Caco-2 (cell line): ENCODE results near the gene TTC7B. TPM values are rescaled to one million over a fixed set of nuclear protein-coding genes. Genes with fewer than 3 reads are reported as not detected.

Experiments used
- BruUV-seq: library from RNA; stranded (reverse); fragments of 400-500 nt; replicated peaks from 2 replicates; lab custom pipeline; 2021; lab: Mats Ljungman, UMichigan
- CTCF ChIA-PET: fragments of 300-600 bp; sonication (Branson Sonifier 250); formaldehyde crosslinking; loops from one replicate; lab custom pipeline; 2022; ENCODE audit warnings: antibody characterized with exemption; lab: Charles Lee
- POLR2A ChIA-PET: fragments of 300-600 bp; sonication (Branson Sonifier 250); formaldehyde crosslinking; loops from one replicate; lab custom pipeline; 2022; ENCODE audit warnings: antibody characterized with exemption; lab: Charles Lee
- DNase-seq, 2 experiments: peaks; one replicate each; pipeline versions ENCODE4 v3.0.0 to v3.0.0-alpha.2; 2020 to 2022
- H3K27me3 ChIP-seq: replicated peaks from 2 replicates; pipeline ENCODE4 v1.6.0; 2011; ENCODE audit warnings: low read length; ENCODE audit not compliant: control insufficient read depth, insufficient read depth
- H3K36me3 ChIP-seq: 2 replicates; pipeline ENCODE4 v1.5.1; 2011; ENCODE audit warnings: low read length; ENCODE audit not compliant: control insufficient read depth, insufficient read depth
- H3K4me1 ChIP-seq: fragments of 250-450 bp; sonication (Bioruptor Pico); 2 replicates; pipeline ENCODE4 v1.5.1; 2020; ENCODE audit warnings: mild to moderate bottlenecking
- H3K4me3 ChIP-seq: 2 replicates; pipeline ENCODE4 v1.5.1; 2011; ENCODE audit warnings: low read depth, mild to moderate bottlenecking, control low read depth, low read length
- H3K9me3 ChIP-seq: fragments of 250-450 bp; sonication (Bioruptor Pico); 2 replicates; pipeline ENCODE4 v1.5.1; 2020; ENCODE audit warnings: mild to moderate bottlenecking, moderate library complexity
- H3K27ac Mint-ChIP-seq: one replicate; pipeline ENCODE4 v1.8.0; 2022; ENCODE audit warnings: mixed read lengths; ENCODE audit not compliant: unreplicated experiment
- H3K27me3 Mint-ChIP-seq: one replicate; pipeline ENCODE4 v1.8.0; 2022; ENCODE audit warnings: mixed read lengths; ENCODE audit not compliant: insufficient read depth, unreplicated experiment
- H3K36me3 Mint-ChIP-seq: one replicate; pipeline ENCODE4 v1.8.0; 2022; ENCODE audit warnings: mild to moderate bottlenecking, mixed read lengths; ENCODE audit not compliant: insufficient read depth, unreplicated experiment
- H3K4me1 Mint-ChIP-seq: one replicate; pipeline ENCODE4 v1.8.0; 2022; ENCODE audit warnings: low read depth, mixed read lengths; ENCODE audit not compliant: unreplicated experiment
- H3K4me3 Mint-ChIP-seq: one replicate; pipeline ENCODE4 v1.8.0; 2022; ENCODE audit warnings: mild to moderate bottlenecking, moderate library complexity, mixed read lengths; ENCODE audit not compliant: unreplicated experiment
- H3K9me3 Mint-ChIP-seq: one replicate; pipeline ENCODE4 v1.8.0; 2022; ENCODE audit warnings: mixed read lengths; ENCODE audit not compliant: unreplicated experiment
- intact Hi-C: fragments of 100-400 bp; cut with micrococcal nuclease; formaldehyde crosslinking; loops from one replicate; pipeline ENCODE4 v1.10.0; 2022; ENCODE audit not compliant: unreplicated experiment
- total RNA-seq: library from RNA; stranded (reverse); gene quantifications from 2 replicates; pipeline ENCODE4 v1.2.3, GENCODE V29; 2022
- TF ChIP-seq, protein P1 (sequence below), 2 experiments: fragments of 200-600 bp in 1 of 2; IDR thresholded peaks; 1 replicate in 1 of 2; 2 replicates in 1 of 2; pipeline versions ENCODE4 v1.5.1 to v1.8.0; 2011 to 2022; ENCODE audit warnings: antibody characterized with exemption in 1 of 2, control low read depth in 1 of 2, inconsistent platforms in 1 of 2, low read depth in 1 of 2, low read length in 1 of 2, mild to moderate bottlenecking in 1 of 2, moderate library complexity in 1 of 2; ENCODE audit not compliant: insufficient read depth in 1 of 2, severe bottlenecking in 1 of 2, unreplicated experiment in 1 of 2

The TTC7B gene
- total RNA-seq, 1 experiment from 2014 or later: 28.5 TPM

DNA sequence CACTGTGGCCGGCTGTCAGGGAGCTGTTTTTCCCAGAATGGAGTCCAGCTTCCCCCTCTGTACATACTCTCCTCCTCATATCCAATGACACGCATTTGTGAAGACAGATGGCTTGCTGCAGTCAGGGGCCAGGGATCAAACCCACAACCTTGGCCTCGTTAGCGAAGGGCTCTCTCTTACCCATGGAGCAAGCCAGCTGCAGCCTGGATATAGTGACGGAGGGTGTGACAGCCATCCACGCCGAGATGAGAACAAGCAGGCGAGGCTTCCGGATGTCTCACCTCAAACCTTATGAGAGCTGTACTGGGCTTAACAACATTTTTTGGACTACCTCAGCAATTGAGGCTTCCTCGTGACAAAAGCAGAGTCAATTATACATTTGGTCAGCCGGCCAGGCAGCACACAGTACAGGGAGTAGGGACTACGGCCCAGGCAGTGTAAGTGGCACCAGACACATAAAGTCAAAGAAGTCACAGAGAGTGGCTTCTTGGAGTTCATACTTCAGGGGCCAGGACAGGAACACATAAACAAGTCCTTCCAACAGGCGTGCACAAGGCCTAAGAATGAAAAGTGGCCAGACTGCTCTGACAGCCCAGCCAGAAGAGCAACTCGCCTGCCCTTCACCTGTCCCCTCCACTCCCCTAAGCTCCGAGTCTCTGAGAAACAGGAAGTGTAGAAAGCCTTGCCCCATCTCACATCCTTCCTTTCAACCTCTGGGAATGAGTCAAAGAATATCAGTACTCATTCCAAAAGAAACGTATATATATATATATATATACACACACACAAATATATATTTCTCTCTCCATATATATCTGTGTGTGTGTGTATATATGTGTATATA, 115.1 kb downstream of the TTC7B start:
- no peaks in the 10 kb centered on the region for H3K27me3 Mint-ChIP-seq
- no peak overlapping the region for H3K27ac Mint-ChIP-seq
- Histone ChIP-seq H3K27me3 (no peaks in the 10 kb centered on the region), H3K9me3 (no peaks in the 10 kb centered on the region), H3K4me1 (no peaks in the 10 kb centered on the region), H3K36me3 (no peaks in the 10 kb centered on the region), H3K4me3 (no peak overlapping the region)
- TF ChIP-seq, protein P1, sequence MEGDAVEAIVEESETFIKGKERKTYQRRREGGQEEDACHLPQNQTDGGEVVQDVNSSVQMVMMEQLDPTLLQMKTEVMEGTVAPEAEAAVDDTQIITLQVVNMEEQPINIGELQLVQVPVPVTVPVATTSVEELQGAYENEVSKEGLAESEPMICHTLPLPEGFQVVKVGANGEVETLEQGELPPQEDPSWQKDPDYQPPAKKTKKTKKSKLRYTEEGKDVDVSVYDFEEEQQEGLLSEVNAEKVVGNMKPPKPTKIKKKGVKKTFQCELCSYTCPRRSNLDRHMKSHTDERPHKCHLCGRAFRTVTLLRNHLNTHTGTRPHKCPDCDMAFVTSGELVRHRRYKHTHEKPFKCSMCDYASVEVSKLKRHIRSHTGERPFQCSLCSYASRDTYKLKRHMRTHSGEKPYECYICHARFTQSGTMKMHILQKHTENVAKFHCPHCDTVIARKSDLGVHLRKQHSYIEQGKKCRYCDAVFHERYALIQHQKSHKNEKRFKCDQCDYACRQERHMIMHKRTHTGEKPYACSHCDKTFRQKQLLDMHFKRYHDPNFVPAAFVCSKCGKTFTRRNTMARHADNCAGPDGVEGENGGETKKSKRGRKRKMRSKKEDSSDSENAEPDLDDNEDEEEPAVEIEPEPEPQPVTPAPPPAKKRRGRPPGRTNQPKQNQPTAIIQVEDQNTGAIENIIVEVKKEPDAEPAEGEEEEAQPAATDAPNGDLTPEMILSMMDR (IDR thresholded peaks at IDR 0.05; ENCODE audit: insufficient read depth in 1 of 2, low read depth in 1 of 2, low read length in 1 of 2, severe bottlenecking in 1 of 2, unreplicated experiment in 1 of 2): no peak
- no TSS peak for BruUV-seq
- H3K36me3 Mint-ChIP-seq: peaks cover 6% of the 10 kb centered on the region
- H3K4me1 Mint-ChIP-seq: peaks cover 6% of the 10 kb centered on the region
- DNase-seq: no peak
- ChIA-PET POLR2A (no interaction called here), CTCF (interaction anchor here (0.7 kb wide), 1 partner anchor 19 kb away, joined by 4 read pairs; no protein-coding TSS in a partner anchor)
- intact Hi-C loops: no loop called here
- no peak overlapping the region for H3K4me3 Mint-ChIP-seq
- no peaks in the 10 kb centered on the region for H3K9me3 Mint-ChIP-seq

DNA sequence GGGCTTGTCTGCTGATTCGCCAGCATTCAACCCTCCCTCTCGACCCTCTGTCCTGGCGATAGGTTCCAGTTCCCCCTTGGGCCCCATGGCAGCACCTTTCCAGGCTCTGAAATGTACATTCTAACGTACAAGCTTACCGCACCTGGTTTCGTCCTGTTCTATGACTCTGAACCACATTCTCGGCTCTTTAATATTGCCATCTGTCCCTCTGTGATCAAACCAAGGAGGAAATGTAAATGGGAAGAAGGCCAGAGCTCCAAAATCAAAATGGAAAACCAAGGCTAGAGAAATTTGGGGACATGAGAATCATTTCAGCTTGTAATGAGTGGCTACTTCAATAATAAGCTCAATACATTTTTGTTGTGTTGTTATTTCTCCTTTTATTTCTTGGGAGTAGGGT, 117.2 kb downstream of the TTC7B start:
- no peak for DNase-seq
- Mint-ChIP-seq H3K27me3 (no peaks in the 10 kb centered on the region), H3K9me3 (no peaks in the 10 kb centered on the region), H3K36me3 (peaks cover 6% of the 10 kb centered on the region), H3K4me3 (no peak overlapping the region), H3K4me1 (peaks cover 6% of the 10 kb centered on the region), H3K27ac (no peak overlapping the region)
- no TSS peak for BruUV-seq
- TF ChIP-seq, protein P1 (IDR thresholded peaks at IDR 0.05; ENCODE audit: insufficient read depth in 1 of 2, low read depth in 1 of 2, low read length in 1 of 2, severe bottlenecking in 1 of 2, unreplicated experiment in 1 of 2): no peak
- Histone ChIP-seq H3K4me3 (no peak overlapping the region), H3K4me1 (no peaks in the 10 kb centered on the region), H3K27me3 (no peaks in the 10 kb centered on the region), H3K9me3 (no peaks in the 10 kb centered on the region), H3K36me3 (no peaks in the 10 kb centered on the region)
- intact Hi-C loops: loop anchor here (5.0 kb wide), 1 partner anchor 412 kb away; no protein-coding TSS in a partner anchor
- POLR2A ChIA-PET: no interaction called here
- CTCF ChIA-PET: no interaction called here

DNA sequence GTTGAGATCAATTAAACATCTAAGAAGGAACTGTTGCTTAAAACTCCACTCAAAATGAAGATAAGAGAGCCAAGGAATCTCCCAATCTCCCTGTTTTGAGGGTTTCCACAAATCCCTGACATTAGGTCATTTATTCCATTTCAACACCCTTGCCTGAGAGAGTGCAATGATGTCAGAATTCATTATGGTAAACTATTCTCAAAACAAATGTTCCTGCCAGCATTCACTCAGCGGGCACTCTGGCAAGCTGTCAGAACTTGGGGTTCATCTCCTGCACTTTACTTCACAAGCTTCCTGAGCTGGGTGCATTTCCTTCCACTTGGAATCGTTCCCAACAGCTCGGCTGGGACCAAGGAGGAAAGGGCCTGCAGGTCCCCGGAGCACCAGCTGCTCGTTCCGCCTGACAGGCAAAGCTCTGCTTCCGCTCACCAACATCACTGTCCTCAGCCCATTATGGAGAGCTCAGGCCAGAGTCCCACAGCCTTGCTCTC, 117.8 kb downstream of the TTC7B start:
- H3K4me3 Mint-ChIP-seq: no peak overlapping the region
- intact Hi-C loops: loop anchor here (5.0 kb wide), 1 partner anchor 411 kb away; no protein-coding TSS in a partner anchor
- no peak overlapping the region for H3K4me3 ChIP-seq
- no peak for DNase-seq
- no TSS peak for BruUV-seq
- no peaks in the 10 kb centered on the region for H3K36me3 ChIP-seq
- TF ChIP-seq, protein P1 (IDR thresholded peaks at IDR 0.05; ENCODE audit: insufficient read depth in 1 of 2, low read depth in 1 of 2, low read length in 1 of 2, severe bottlenecking in 1 of 2, unreplicated experiment in 1 of 2): no peak
- H3K36me3 Mint-ChIP-seq: peaks cover under 1% of the 10 kb centered on the region
- no peaks in the 10 kb centered on the region for H3K27me3 ChIP-seq
- H3K27me3 Mint-ChIP-seq: no peaks in the 10 kb centered on the region
- no peaks in the 10 kb centered on the region for H3K9me3 Mint-ChIP-seq
- ChIA-PET CTCF (interaction anchor here (1.0 kb wide), 1 partner anchor 60 kb away, joined by 4 read pairs; no protein-coding TSS in a partner anchor), POLR2A (interaction anchor here (0.9 kb wide), 1 partner anchor 395 kb away, joined by 3 read pairs; no protein-coding TSS in a partner anchor)
- H3K9me3 ChIP-seq: no peaks in the 10 kb centered on the region
- no peaks in the 10 kb centered on the region for H3K4me1 ChIP-seq
- H3K4me1 Mint-ChIP-seq: peaks cover 6% of the 10 kb centered on the region
- no peak overlapping the region for H3K27ac Mint-ChIP-seq
